Measurements from ENCODE around the gene PRKG1.

PRKG1 gene

DNA sequence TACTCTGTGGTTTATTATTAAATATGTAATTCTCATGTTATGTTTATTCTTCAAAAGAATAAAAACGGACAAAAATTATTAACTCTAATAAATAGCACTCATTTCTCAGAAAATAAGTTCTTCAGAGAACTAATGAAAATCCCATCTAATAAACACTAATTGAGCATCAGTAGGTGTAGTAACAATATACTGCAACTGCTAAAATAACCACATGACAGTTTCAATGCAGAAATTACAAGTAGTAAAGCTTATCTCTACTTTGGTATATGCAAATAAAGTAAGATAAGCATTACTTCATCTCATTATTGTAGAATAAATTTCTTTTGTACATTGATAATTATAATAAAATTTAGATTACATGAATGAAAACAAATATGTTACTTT is 1183.4 kb downstream of the PRKG1 start:
- TF ChIP-seq, protein P1, sequence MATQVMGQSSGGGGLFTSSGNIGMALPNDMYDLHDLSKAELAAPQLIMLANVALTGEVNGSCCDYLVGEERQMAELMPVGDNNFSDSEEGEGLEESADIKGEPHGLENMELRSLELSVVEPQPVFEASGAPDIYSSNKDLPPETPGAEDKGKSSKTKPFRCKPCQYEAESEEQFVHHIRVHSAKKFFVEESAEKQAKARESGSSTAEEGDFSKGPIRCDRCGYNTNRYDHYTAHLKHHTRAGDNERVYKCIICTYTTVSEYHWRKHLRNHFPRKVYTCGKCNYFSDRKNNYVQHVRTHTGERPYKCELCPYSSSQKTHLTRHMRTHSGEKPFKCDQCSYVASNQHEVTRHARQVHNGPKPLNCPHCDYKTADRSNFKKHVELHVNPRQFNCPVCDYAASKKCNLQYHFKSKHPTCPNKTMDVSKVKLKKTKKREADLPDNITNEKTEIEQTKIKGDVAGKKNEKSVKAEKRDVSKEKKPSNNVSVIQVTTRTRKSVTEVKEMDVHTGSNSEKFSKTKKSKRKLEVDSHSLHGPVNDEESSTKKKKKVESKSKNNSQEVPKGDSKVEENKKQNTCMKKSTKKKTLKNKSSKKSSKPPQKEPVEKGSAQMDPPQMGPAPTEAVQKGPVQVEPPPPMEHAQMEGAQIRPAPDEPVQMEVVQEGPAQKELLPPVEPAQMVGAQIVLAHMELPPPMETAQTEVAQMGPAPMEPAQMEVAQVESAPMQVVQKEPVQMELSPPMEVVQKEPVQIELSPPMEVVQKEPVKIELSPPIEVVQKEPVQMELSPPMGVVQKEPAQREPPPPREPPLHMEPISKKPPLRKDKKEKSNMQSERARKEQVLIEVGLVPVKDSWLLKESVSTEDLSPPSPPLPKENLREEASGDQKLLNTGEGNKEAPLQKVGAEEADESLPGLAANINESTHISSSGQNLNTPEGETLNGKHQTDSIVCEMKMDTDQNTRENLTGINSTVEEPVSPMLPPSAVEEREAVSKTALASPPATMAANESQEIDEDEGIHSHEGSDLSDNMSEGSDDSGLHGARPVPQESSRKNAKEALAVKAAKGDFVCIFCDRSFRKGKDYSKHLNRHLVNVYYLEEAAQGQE (IDR thresholded peaks at IDR 0.05; ENCODE audit: low read depth): no peak
- no peak for TF ChIP-seq EP300 (IDR thresholded peaks at IDR 0.05; ENCODE audit: borderline replicate concordance)
- no peak for TF ChIP-seq MAX (IDR thresholded peaks at IDR 0.05)
- TF ChIP-seq RAD21 (IDR thresholded peaks at IDR 0.05; ENCODE audit: low read depth): no peak
- TF ChIP-seq, protein P2, sequence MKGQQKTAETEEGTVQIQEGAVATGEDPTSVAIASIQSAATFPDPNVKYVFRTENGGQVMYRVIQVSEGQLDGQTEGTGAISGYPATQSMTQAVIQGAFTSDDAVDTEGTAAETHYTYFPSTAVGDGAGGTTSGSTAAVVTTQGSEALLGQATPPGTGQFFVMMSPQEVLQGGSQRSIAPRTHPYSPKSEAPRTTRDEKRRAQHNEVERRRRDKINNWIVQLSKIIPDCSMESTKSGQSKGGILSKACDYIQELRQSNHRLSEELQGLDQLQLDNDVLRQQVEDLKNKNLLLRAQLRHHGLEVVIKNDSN (IDR thresholded peaks at IDR 0.05): no peak
- no peak for TF ChIP-seq EGR1 (IDR thresholded peaks at IDR 0.05)
- no peak for TF ChIP-seq TEAD4 (IDR thresholded peaks at IDR 0.05)
- TF ChIP-seq ZBTB7A (IDR thresholded peaks at IDR 0.05; ENCODE audit: low read depth): no peak

GRCh38 chr10:52258799-52259425 is 1184.6 kb downstream of the PRKG1 start:
- no peak for TF ChIP-seq TEAD4 (IDR thresholded peaks at IDR 0.05)
- TF ChIP-seq, protein P1 (IDR thresholded peaks at IDR 0.05; ENCODE audit: low read depth): no peak
- TF ChIP-seq, protein P2 (IDR thresholded peaks at IDR 0.05): no peak

GRCh38 chr10:52259426-52259812 is 1185.1 kb downstream of the PRKG1 start:
- no peak for TF ChIP-seq ZBTB7A (IDR thresholded peaks at IDR 0.05; ENCODE audit: low read depth)
- TF ChIP-seq YY1 (IDR thresholded peaks at IDR 0.05; ENCODE audit: low read depth): no peak
- no peak for TF ChIP-seq EGR1 (IDR thresholded peaks at IDR 0.05)
- TF ChIP-seq, protein P2 (IDR thresholded peaks at IDR 0.05): no peak
- TF ChIP-seq MAX (IDR thresholded peaks at IDR 0.05): no peak
- no peak for TF ChIP-seq CREB1 (IDR thresholded peaks at IDR 0.05; ENCODE audit: low read depth)
- no peak for TF ChIP-seq TAF1 (IDR thresholded peaks at IDR 0.05; ENCODE audit: low read depth)
- no peak for TF ChIP-seq EP300 (IDR thresholded peaks at IDR 0.05; ENCODE audit: borderline replicate concordance)
- TF ChIP-seq, protein P1 (IDR thresholded peaks at IDR 0.05; ENCODE audit: low read depth): no peak
- TF ChIP-seq TEAD4 (IDR thresholded peaks at IDR 0.05): no peak

- TF ChIP-seq CREB1 (IDR thresholded peaks at IDR 0.05; ENCODE audit: low read depth) (no peak), ZBTB7A (IDR thresholded peaks at IDR 0.05; ENCODE audit: low read depth) (no peak), EGR1 (IDR thresholded peaks at IDR 0.05) (no peak), CEBPB (IDR thresholded peaks at IDR 0.05) (no peak), TAF1 (IDR thresholded peaks at IDR 0.05; ENCODE audit: low read depth) (no peak), TCF12 (IDR thresholded peaks at IDR 0.05; ENCODE audit: low read depth) (no peak), MAX (IDR thresholded peaks at IDR 0.05) (no peak), FOXM1 (IDR thresholded peaks at IDR 0.05; ENCODE audit: borderline replicate concordance, low read depth) (no peak), EP300 (IDR thresholded peaks at IDR 0.05; ENCODE audit: borderline replicate concordance) (no peak), YY1 (IDR thresholded peaks at IDR 0.05; ENCODE audit: low read depth) (no peak)
- TF ChIP-seq, protein P2 (IDR thresholded peaks at IDR 0.05): no peak
Measured at GRCh38 chr10:52261362-52261761, 1187.1 kb downstream of the PRKG1 start.

Data from Ishikawa (cell line).